ENCODE data around the gene EIF3L. TPM values are rescaled to one million over a fixed set of nuclear protein-coding genes. Genes with fewer than 3 reads are reported as not detected.
A peak's percentile ranks its signal among the peaks of the same experiment; 100 is the strongest.

EIF3L gene
- total and polyA plus RNA-seq, 5 donors from 2014 or later = 267 to 390 (median 328) TPM

GRCh38 chr22:37870273-37870672 is 21.1 kb downstream of the EIF3L start:
- peaks cover 39% of the 10 kb centered on the region for H3K36me3 Mint-ChIP-seq
- no peaks in the 10 kb centered on the region for H3K27me3 Mint-ChIP-seq

GRCh38 chr22:37880668-37881440 is 31.6 kb downstream of the EIF3L start:
- no peaks in the 10 kb centered on the region for H3K9me3 Mint-ChIP-seq
- H3K4me3 Mint-ChIP-seq = no peak overlapping the region
- H3K27ac Mint-ChIP-seq = no peak overlapping the region
- Histone ChIP-seq H3K9me3 (ENCODE audit: control insufficient read depth in 2 of 2, low read length in 2 of 2) (no peaks in the 10 kb centered on the region), H3K27ac (ENCODE audit: insufficient read depth, low read length, poor library complexity, severe bottlenecking) (no peak overlapping the region), H3K4me3 (ENCODE audit: low read depth, low read length) (no peak overlapping the region), H3K27me3 (ENCODE audit: control insufficient read depth, insufficient read depth, low read length) (no peaks in the 10 kb centered on the region), H3K4me1 (ENCODE audit: control insufficient read depth, insufficient read depth, low read length, poor library complexity, severe bottlenecking) (no peaks in the 10 kb centered on the region), H3K36me3 (ENCODE audit: control insufficient read depth, insufficient read depth, low read length) (peaks cover 60% of the 10 kb centered on the region)
- peaks cover 29% of the 10 kb centered on the region for H3K36me3 Mint-ChIP-seq
- H3K4me1 Mint-ChIP-seq = peaks cover 0 to 19% (median 11%) of the 10 kb centered on the region in 4 donors
- no peaks in the 10 kb centered on the region for H3K27me3 Mint-ChIP-seq
- no peak for DNase-seq
- no peak for ATAC-seq (ENCODE audit: low read depth in 2 of 2)

More at GRCh38 chr22:37870273-37870672, 21.1 kb downstream of the EIF3L start:
- H3K4me3 Mint-ChIP-seq = no peak overlapping the region
- ATAC-seq (ENCODE audit: low read depth in 2 of 2) = no peak
- no peaks in the 10 kb centered on the region for H3K9me3 Mint-ChIP-seq
- peaks cover 82% of the 10 kb centered on the region for H3K36me3 ChIP-seq (ENCODE audit: control insufficient read depth, insufficient read depth, low read length)
- DNase-seq = no peak
- no peak overlapping the region for H3K27ac Mint-ChIP-seq
- peaks cover 0 to 2% (median 0%) of the 10 kb centered on the region in 4 donors for H3K4me1 Mint-ChIP-seq
- H3K4me3 ChIP-seq (ENCODE audit: low read depth, low read length) = no peak overlapping the region
- no peaks in the 10 kb centered on the region for H3K4me1 ChIP-seq (ENCODE audit: control insufficient read depth, insufficient read depth, low read length, poor library complexity, severe bottlenecking)
- no peaks in the 10 kb centered on the region for H3K27me3 ChIP-seq (ENCODE audit: control insufficient read depth, insufficient read depth, low read length)
- no peak overlapping the region for H3K27ac ChIP-seq (ENCODE audit: insufficient read depth, low read length, poor library complexity, severe bottlenecking)
- H3K9me3 ChIP-seq (ENCODE audit: control insufficient read depth in 2 of 2, low read length in 2 of 2) = no peaks in the 10 kb centered on the region

- Mint-ChIP-seq H3K27ac (no peak overlapping the region), H3K4me1 (peaks cover 0 to 27% (median 13%) of the 10 kb centered on the region in 4 donors), H3K36me3 (peaks cover 24% of the 10 kb centered on the region), H3K9me3 (peaks cover 0 to 3% (median 0%) of the 10 kb centered on the region in 7 donors), H3K27me3 (no peaks in the 10 kb centered on the region), H3K4me3 (no peak overlapping the region)
- no peaks in the 10 kb centered on the region for H3K4me1 ChIP-seq (ENCODE audit: control insufficient read depth, insufficient read depth, low read length, poor library complexity, severe bottlenecking)
- H3K27me3 ChIP-seq (ENCODE audit: control insufficient read depth, insufficient read depth, low read length) = no peaks in the 10 kb centered on the region
- no peak overlapping the region for H3K27ac ChIP-seq (ENCODE audit: insufficient read depth, low read length, poor library complexity, severe bottlenecking)
- no peak for DNase-seq
- H3K36me3 ChIP-seq (ENCODE audit: control insufficient read depth, insufficient read depth, low read length) = peaks cover 56% of the 10 kb centered on the region
- no peak for ATAC-seq (ENCODE audit: low read depth in 2 of 2)
- H3K9me3 ChIP-seq (ENCODE audit: control insufficient read depth in 2 of 2, low read length in 2 of 2) = no peaks in the 10 kb centered on the region
- no peak overlapping the region for H3K4me3 ChIP-seq (ENCODE audit: low read depth, low read length)
These were observed 35.2 kb downstream of the EIF3L start for GRCh38 chr22:37884420-37884819.

- H3K36me3 Mint-ChIP-seq = peaks cover 20% of the 10 kb centered on the region
- H3K27ac ChIP-seq (ENCODE audit: insufficient read depth, low read length, poor library complexity, severe bottlenecking) = no peak overlapping the region
- ATAC-seq (ENCODE audit: low read depth in 2 of 2) (no peak), DNase-seq (no peak)
- H3K4me3 ChIP-seq (ENCODE audit: low read depth, low read length) = no peak overlapping the region
- no peak overlapping the region for H3K4me3 Mint-ChIP-seq
- no peaks in the 10 kb centered on the region for H3K27me3 ChIP-seq (ENCODE audit: control insufficient read depth, insufficient read depth, low read length)
- H3K9me3 ChIP-seq (ENCODE audit: control insufficient read depth in 2 of 2, low read length in 2 of 2) = no peaks in the 10 kb centered on the region
- H3K36me3 ChIP-seq (ENCODE audit: control insufficient read depth, insufficient read depth, low read length) = peaks cover 36% of the 10 kb centered on the region
- peaks cover 0 to 3% (median 0%) of the 10 kb centered on the region in 7 donors for H3K9me3 Mint-ChIP-seq
- H3K27me3 Mint-ChIP-seq = no peaks in the 10 kb centered on the region
- H3K4me1 Mint-ChIP-seq = peaks cover 0 to 19% (median 10%) of the 10 kb centered on the region in 4 donors
- H3K27ac Mint-ChIP-seq = peak overlapping the region; percentile 50 to 77 (median 52)
- no peaks in the 10 kb centered on the region for H3K4me1 ChIP-seq (ENCODE audit: control insufficient read depth, insufficient read depth, low read length, poor library complexity, severe bottlenecking)
These were observed 38.6 kb downstream of the EIF3L start for GRCh38 chr22:37887584-37888378.

DNA sequence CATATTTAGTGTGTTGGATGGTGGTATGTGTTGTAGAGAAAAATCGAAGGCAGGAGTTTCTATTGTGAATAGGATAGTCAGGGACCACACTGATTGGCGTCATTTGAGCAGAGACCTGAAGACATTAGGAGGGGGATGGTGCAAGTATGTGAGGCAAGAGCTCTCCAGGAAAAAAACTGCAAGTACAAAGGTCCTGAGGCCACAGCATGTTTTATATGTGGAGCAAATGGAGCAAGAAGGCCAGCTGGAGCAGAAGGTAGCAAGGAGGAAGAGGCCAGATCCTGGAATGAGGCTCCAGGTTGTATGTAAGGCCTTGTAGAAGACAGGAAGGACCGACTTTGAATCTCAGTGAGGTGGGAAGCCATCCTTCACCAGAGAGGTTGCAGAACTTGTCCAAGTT is 42.7 kb downstream of the EIF3L start:
- Histone ChIP-seq H3K27ac (ENCODE audit: insufficient read depth, low read length, poor library complexity, severe bottlenecking) (no peak overlapping the region), H3K4me3 (ENCODE audit: low read depth, low read length) (no peak overlapping the region), H3K27me3 (ENCODE audit: control insufficient read depth, insufficient read depth, low read length) (no peaks in the 10 kb centered on the region), H3K9me3 (ENCODE audit: control insufficient read depth in 2 of 2, low read length in 2 of 2) (no peaks in the 10 kb centered on the region), H3K36me3 (ENCODE audit: control insufficient read depth, insufficient read depth, low read length) (peaks cover 26% of the 10 kb centered on the region), H3K4me1 (ENCODE audit: control insufficient read depth, insufficient read depth, low read length, poor library complexity, severe bottlenecking) (peaks cover 10% of the 10 kb centered on the region)
- Mint-ChIP-seq H3K27ac (peak overlapping the region in 2 of 3 donors; percentile 40 to 60), H3K4me3 (peak overlapping the region in 1 of 4 donors; percentile 83), H3K4me1 (peaks cover 4 to 37% (median 18%) of the 10 kb centered on the region in 4 donors), H3K9me3 (peaks cover 0 to 3% (median 0%) of the 10 kb centered on the region in 7 donors), H3K36me3 (peaks cover 13% of the 10 kb centered on the region), H3K27me3 (no peaks in the 10 kb centered on the region)
- DNase-seq (no peak), ATAC-seq (ENCODE audit: low read depth in 2 of 2) (no peak)

DNA sequence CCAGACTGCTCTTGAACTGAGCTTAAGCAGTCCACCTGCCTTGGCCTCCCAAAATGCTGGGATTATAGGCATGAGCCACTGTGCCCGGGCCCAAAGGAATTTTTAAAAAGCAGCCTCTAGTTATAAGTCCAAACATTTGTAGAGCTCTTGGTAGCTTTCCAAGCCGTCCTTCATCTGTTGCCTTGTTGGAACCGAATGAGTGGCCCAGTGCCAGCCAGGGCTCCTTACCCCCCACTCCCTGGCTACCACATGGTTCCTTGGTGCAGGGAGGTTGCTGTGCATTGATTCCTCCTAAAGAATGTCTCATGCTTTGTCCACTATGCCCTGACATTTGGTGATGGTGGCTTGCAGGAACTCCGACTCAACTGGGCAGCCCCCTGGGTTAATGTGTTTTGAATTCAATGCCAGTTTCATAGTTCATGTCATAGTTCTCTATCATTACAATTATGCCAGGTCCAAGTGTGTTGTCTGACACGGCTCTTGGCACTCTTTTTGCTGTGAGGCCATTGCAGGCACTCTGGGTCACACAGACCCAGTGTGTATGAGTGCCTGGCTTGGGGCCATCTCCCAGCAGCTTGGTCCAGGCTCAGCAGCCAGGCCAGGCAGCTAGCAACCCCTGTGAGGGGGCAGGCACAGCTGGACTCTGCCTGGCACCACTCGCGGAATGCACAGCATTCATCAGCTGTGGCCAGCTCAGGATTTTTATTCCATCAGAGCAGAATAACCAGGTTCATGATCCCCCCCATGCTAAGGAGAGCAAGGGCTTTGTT is 43.5 kb downstream of the EIF3L start:
- Histone ChIP-seq H3K4me1 (ENCODE audit: control insufficient read depth, insufficient read depth, low read length, poor library complexity, severe bottlenecking) (peaks cover 12% of the 10 kb centered on the region), H3K27ac (ENCODE audit: insufficient read depth, low read length, poor library complexity, severe bottlenecking) (no peak overlapping the region), H3K9me3 (ENCODE audit: control insufficient read depth in 2 of 2, low read length in 2 of 2) (no peaks in the 10 kb centered on the region), H3K27me3 (ENCODE audit: control insufficient read depth, insufficient read depth, low read length) (no peaks in the 10 kb centered on the region), H3K4me3 (ENCODE audit: low read depth, low read length) (no peak overlapping the region), H3K36me3 (ENCODE audit: control insufficient read depth, insufficient read depth, low read length) (peaks cover 18% of the 10 kb centered on the region)
- Mint-ChIP-seq H3K27ac (peak overlapping the region in 1 of 3 donors; percentile 86), H3K9me3 (peaks cover 0 to 3% (median 0%) of the 10 kb centered on the region in 7 donors), H3K36me3 (peaks cover 10% of the 10 kb centered on the region), H3K27me3 (no peaks in the 10 kb centered on the region), H3K4me3 (no peak overlapping the region), H3K4me1 (peaks cover 4 to 38% (median 20%) of the 10 kb centered on the region in 4 donors)
- no peak for ATAC-seq (ENCODE audit: low read depth in 2 of 2)
- DNase-seq = no peak

- peaks cover 1% of the 10 kb centered on the region for H3K36me3 Mint-ChIP-seq
- no peak overlapping the region for H3K27ac ChIP-seq (ENCODE audit: insufficient read depth, low read length, poor library complexity, severe bottlenecking)
- no peaks in the 10 kb centered on the region for H3K27me3 ChIP-seq (ENCODE audit: control insufficient read depth, insufficient read depth, low read length)
- H3K27me3 Mint-ChIP-seq = no peaks in the 10 kb centered on the region
- peaks cover 4 to 36% (median 16%) of the 10 kb centered on the region in 4 donors for H3K4me1 Mint-ChIP-seq
- no peaks in the 10 kb centered on the region for H3K9me3 Mint-ChIP-seq
- H3K36me3 ChIP-seq (ENCODE audit: control insufficient read depth, insufficient read depth, low read length) = peaks cover 10% of the 10 kb centered on the region
- no peak for DNase-seq
- no peak for ATAC-seq (ENCODE audit: low read depth in 2 of 2)
- H3K4me1 ChIP-seq (ENCODE audit: control insufficient read depth, insufficient read depth, low read length, poor library complexity, severe bottlenecking) = peaks cover 12% of the 10 kb centered on the region
- H3K4me3 ChIP-seq (ENCODE audit: low read depth, low read length) = no peak overlapping the region
- no peaks in the 10 kb centered on the region for H3K9me3 ChIP-seq (ENCODE audit: control insufficient read depth in 2 of 2, low read length in 2 of 2)
- H3K4me3 Mint-ChIP-seq = no peak overlapping the region
- peak overlapping the region; percentile 45 to 90 (median 86) for H3K27ac Mint-ChIP-seq
These were observed 44.4 kb downstream of the EIF3L start for GRCh38 chr22:37893583-37893983.
